Subcutaneous abdominal adipose tissue (tissue), 5 donors: Measurements from ENCODE around the gene KAZN.

Experiments
- H3K27ac ChIP-seq: one replicate; pipeline ENCODE4 v1.7.0; 2013; ENCODE audit warnings: low read depth, mild to moderate bottlenecking, inconsistent platforms, low read length, moderate library complexity
- H3K27me3 ChIP-seq, 5 donors: one replicate each; pipeline ENCODE4 v1.7.0; 2013; ENCODE audit warnings: low read length in 5 of 5, inconsistent platforms in 1 of 5; ENCODE audit not compliant: control insufficient read depth in 5 of 5, insufficient read depth in 4 of 5
- H3K36me3 ChIP-seq, 5 donors: one replicate each; pipeline ENCODE4 v1.7.0; 2013; ENCODE audit warnings: low read length in 5 of 5; ENCODE audit not compliant: control insufficient read depth in 5 of 5, insufficient read depth in 5 of 5
- H3K4me1 ChIP-seq, 5 donors: one replicate each; pipeline ENCODE4 v1.7.0; 2013; ENCODE audit warnings: low read length in 5 of 5, mild to moderate bottlenecking in 3 of 5, moderate library complexity in 1 of 5; ENCODE audit not compliant: control insufficient read depth in 5 of 5, insufficient read depth in 5 of 5
- H3K4me3 ChIP-seq, 5 donors: one replicate each; pipeline ENCODE4 v1.7.0; 2013; ENCODE audit warnings: low read length in 5 of 5, low read depth in 1 of 5
- H3K9ac ChIP-seq, 5 donors: one replicate each; pipeline ENCODE4 v1.7.0; 2013; ENCODE audit warnings: low read length in 5 of 5, mild to moderate bottlenecking in 4 of 5, moderate library complexity in 3 of 5
- H3K9me3 ChIP-seq, 5 donors: one replicate each; pipeline ENCODE4 v1.7.0; 2013; ENCODE audit warnings: low read length in 5 of 5; ENCODE audit not compliant: control insufficient read depth in 5 of 5
- donor health status: healthy.
- donor health status: healthy.
- donor health status: healthy.
- donor health status: healthy.
- donor health status: healthy.

KAZN gene

DNA sequence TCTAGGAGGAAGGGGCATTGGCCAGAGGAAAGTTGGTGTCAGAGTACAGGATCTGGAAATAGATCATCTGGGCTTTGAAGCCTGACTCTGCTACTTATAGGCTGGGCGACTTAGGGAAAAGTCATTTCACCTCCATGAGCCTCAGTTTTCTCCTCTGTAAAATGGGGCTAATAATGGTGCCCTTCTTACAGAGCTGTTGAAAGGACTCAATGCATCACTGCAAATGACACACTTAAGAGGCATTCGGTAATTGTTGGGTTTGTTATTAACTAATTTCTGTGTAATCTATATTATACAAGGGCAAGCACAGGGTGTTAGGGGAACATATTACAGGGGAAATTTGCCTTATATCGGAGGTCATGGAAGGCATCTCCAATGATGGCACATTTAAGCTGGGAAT lies 96.1 kb downstream of the KAZN start:
- H3K9me3 ChIP-seq: no peaks in the 10 kb centered on the region
- H3K4me3 ChIP-seq: no peak overlapping the region
- peaks cover 4 to 21% (median 5%) of the 10 kb centered on the region in 5 donors for H3K27me3 ChIP-seq
- no peaks in the 10 kb centered on the region for H3K4me1 ChIP-seq
- no peaks in the 10 kb centered on the region for H3K36me3 ChIP-seq
- H3K9ac ChIP-seq: no peak overlapping the region
- no peak overlapping the region for H3K27ac ChIP-seq

DNA sequence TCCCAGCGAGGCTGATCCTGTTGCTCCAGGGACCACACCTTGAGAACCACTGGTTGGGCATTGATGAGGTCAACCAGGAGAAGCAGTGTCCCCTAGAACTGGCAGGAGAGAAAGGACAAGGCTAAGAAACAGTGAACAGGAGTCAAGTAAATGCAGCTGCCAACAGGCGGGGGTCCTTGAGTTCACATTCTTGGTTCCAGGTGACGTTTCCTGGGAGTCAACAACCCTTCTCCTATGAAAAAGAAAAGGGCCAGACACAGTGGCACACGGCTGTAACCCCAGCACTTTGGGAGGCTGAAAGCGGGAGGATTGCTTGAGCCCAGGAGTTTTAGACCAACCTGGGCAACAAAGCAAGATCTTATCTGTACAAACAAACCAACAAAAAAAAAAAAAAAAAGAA lies 98.3 kb downstream of the KAZN start:
- H3K36me3 ChIP-seq: no peaks in the 10 kb centered on the region
- no peak overlapping the region for H3K9ac ChIP-seq
- H3K27ac ChIP-seq: no peak overlapping the region
- no peaks in the 10 kb centered on the region for H3K9me3 ChIP-seq
- H3K27me3 ChIP-seq: peaks cover 5 to 23% (median 7%) of the 10 kb centered on the region in 5 donors
- H3K4me1 ChIP-seq: peaks cover 0 to 5% (median 0%) of the 10 kb centered on the region in 5 donors
- H3K4me3 ChIP-seq: no peak overlapping the region

DNA sequence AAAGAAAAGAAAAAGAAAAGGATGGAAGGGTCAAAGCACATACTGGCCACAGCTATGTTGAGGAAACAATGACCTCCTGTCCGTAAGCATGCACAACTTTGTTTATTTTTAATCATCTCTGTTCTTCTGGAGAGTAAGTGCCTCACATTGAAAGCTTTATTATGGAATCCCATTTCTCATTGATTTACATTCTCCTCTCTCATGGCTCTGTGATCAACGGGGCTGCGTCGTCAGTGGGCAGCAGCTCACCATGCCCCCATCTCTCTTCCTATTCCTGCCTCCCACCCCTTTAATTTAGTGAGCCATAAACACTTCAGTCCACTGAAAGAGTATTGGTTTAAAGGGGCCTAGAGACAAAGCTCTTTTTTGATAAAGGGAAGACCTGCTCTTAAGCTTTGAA lies 98.9 kb downstream of the KAZN start:
- Histone ChIP-seq H3K4me1 (peaks cover 0 to 5% (median 0%) of the 10 kb centered on the region in 5 donors), H3K27me3 (peaks cover 5 to 23% (median 7%) of the 10 kb centered on the region in 5 donors), H3K36me3 (no peaks in the 10 kb centered on the region), H3K27ac (no peak overlapping the region), H3K4me3 (no peak overlapping the region), H3K9ac (no peak overlapping the region), H3K9me3 (no peaks in the 10 kb centered on the region)

DNA sequence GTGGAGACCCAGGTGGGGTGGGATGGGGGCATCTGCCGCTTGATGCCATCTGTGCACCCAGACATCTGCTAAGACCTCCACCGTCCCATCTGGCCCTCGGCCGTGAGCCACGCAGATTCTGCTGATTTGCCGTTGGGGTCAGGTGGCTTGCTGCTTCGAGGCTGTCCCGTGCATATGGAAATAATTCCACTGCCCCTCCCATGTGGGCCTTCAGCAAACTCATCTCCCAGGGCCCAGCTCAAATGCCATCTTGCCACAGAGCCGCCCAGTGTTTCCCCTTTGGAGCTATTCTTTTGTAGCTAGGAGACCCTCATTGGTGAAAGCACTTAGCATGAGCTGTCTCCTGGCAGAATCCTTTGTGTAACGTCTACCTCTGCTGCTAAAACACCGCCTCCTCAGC lies 99.8 kb downstream of the KAZN start:
- Histone ChIP-seq H3K4me3 (no peak overlapping the region), H3K9ac (no peak overlapping the region), H3K4me1 (peaks cover 0 to 5% (median 0%) of the 10 kb centered on the region in 5 donors), H3K27me3 (peaks cover 5 to 21% (median 7%) of the 10 kb centered on the region in 5 donors), H3K36me3 (no peaks in the 10 kb centered on the region), H3K9me3 (peaks cover 0 to 3% (median 0%) of the 10 kb centered on the region in 5 donors), H3K27ac (no peak overlapping the region)

DNA sequence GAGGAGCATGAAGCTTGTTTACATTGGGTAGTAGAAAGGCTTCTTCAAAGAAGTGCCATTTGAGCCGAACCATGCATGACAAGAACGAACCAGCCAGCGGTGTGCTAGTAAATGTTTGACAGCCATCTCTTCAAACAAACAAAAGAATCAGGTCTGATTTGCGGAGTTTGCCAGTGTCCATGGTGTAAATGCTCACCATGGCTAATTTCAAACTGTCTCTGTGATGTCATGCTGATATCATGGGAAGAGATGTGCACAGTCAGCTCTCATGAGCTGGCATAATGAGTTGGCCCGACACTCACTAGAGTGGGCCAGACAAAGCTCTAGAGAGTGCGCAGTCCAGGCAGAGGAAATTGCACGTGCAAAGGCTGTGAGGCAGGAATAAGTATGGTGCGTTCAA lies 101.1 kb downstream of the KAZN start:
- peaks cover 0 to 3% (median 0%) of the 10 kb centered on the region in 5 donors for H3K9me3 ChIP-seq
- H3K27ac ChIP-seq: no peak overlapping the region
- H3K36me3 ChIP-seq: no peaks in the 10 kb centered on the region
- no peak overlapping the region for H3K9ac ChIP-seq
- H3K4me1 ChIP-seq: peaks cover 0 to 5% (median 0%) of the 10 kb centered on the region in 5 donors
- H3K27me3 ChIP-seq: peaks cover 5 to 18% (median 7%) of the 10 kb centered on the region in 5 donors
- no peak overlapping the region for H3K4me3 ChIP-seq

GRCh38 chr1:14704846-14705245 lies 106.4 kb downstream of the KAZN start:
- H3K4me3 ChIP-seq: no peak overlapping the region
- H3K9ac ChIP-seq: no peak overlapping the region
- peaks cover 0 to 5% (median 0%) of the 10 kb centered on the region in 5 donors for H3K4me1 ChIP-seq
- H3K27me3 ChIP-seq: peaks cover 0 to 4% (median 2%) of the 10 kb centered on the region in 5 donors
- H3K27ac ChIP-seq: no peak overlapping the region
- no peaks in the 10 kb centered on the region for H3K36me3 ChIP-seq
- H3K9me3 ChIP-seq: peaks cover 0 to 3% (median 0%) of the 10 kb centered on the region in 5 donors

DNA sequence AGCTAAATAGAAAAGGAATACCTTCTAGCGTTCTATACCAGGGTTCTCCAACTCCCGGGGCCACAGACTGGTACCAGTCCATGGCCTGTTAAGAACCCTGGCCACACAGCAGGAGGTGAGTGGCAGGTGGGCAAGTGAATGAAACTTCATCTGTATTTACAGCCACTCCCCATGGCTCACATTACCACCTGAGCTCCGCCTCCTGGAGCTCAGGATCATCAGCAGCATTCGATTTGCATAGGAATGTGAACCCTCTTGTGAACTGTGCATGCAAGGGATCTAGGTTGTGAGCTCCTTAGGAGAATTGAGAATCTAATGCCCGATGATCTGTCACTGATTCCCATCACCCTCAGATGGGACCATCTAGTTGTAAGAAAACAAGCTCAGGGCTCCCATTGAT lies 107.3 kb downstream of the KAZN start:
- Histone ChIP-seq H3K27me3 (peaks cover 0 to 3% (median 0%) of the 10 kb centered on the region in 5 donors), H3K4me3 (no peak overlapping the region), H3K27ac (no peak overlapping the region), H3K4me1 (no peaks in the 10 kb centered on the region), H3K9me3 (peaks cover 0 to 3% (median 0%) of the 10 kb centered on the region in 5 donors), H3K9ac (no peak overlapping the region), H3K36me3 (no peaks in the 10 kb centered on the region)

DNA sequence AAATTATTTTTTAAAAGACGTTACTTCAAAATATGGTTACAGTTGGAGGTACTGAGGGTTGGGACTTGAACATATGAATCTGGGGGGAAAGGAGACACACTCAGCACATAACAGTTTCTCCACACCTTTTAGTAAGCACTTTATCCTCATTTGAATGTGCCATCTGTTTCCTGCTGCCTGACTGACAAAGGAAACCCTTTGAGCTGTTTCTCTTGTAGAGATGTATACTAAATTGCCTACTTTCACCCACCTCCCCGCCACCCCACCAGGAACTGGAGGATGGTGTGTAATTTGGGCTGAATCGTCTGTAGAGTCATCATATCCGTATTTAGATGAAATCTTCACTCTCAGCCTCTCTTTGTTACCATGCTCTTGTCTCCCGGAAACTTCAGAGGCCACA lies 108.1 kb downstream of the KAZN start:
- no peaks in the 10 kb centered on the region for H3K4me1 ChIP-seq
- no peaks in the 10 kb centered on the region for H3K36me3 ChIP-seq
- peaks cover 0 to 3% (median 0%) of the 10 kb centered on the region in 5 donors for H3K9me3 ChIP-seq
- no peak overlapping the region for H3K4me3 ChIP-seq
- H3K27me3 ChIP-seq: peaks cover 0 to 3% (median 0%) of the 10 kb centered on the region in 5 donors
- H3K9ac ChIP-seq: no peak overlapping the region
- H3K27ac ChIP-seq: no peak overlapping the region

GRCh38 chr1:14707531-14708445 lies 109.3 kb downstream of the KAZN start:
- Histone ChIP-seq H3K27ac (no peak overlapping the region), H3K4me3 (no peak overlapping the region), H3K4me1 (no peaks in the 10 kb centered on the region), H3K9me3 (peaks cover 0 to 3% (median 0%) of the 10 kb centered on the region in 5 donors), H3K9ac (no peak overlapping the region), H3K27me3 (peaks cover 0 to 3% (median 0%) of the 10 kb centered on the region in 5 donors), H3K36me3 (no peaks in the 10 kb centered on the region)

DNA sequence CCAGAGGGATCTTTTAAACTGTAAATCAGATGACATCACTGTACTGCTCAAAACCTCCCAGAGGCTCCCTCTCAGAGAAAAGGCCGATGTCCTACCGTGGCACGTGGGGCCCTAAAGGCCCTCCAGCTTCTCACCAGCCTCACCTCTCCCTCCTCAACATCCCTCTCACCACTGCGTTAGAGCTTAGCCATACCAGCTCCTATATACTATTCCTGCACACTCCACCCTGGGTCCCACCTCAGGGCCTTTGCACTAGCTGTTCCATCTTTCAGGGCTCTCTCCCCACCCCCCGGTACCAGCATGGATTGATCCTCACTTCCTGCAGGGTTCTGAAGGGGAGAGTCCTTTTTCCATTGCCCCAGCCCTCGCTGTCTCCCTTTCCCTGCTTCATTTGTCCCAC lies 111.8 kb downstream of the KAZN start:
- no peaks in the 10 kb centered on the region for H3K9me3 ChIP-seq
- H3K27me3 ChIP-seq: no peaks in the 10 kb centered on the region
- H3K36me3 ChIP-seq: no peaks in the 10 kb centered on the region
- H3K27ac ChIP-seq: no peak overlapping the region
- no peak overlapping the region for H3K4me3 ChIP-seq
- no peaks in the 10 kb centered on the region for H3K4me1 ChIP-seq
- H3K9ac ChIP-seq: no peak overlapping the region
